ENCODE measurements around the gene MREG.

MREG gene

DNA sequence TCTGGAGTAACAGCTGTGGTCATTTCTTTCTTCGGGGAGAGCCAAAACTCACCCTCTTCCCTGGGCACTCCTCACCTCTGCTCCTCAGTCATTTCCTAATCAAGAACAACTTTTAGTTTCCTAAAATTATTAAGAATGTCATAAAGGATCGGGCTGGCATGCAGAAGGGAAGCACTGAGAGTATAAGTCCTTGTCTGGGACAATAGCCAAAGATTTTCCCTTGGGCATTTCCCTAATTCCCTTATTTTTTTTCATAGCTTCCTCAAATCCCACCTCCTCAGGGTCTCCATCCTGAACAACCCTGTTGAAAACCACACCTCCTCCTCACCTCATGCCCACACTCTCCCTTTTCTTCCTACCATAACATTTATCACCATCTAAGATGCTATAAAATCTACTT lies 115.0 kb downstream of the MREG start:
- TF ChIP-seq, protein P1, sequence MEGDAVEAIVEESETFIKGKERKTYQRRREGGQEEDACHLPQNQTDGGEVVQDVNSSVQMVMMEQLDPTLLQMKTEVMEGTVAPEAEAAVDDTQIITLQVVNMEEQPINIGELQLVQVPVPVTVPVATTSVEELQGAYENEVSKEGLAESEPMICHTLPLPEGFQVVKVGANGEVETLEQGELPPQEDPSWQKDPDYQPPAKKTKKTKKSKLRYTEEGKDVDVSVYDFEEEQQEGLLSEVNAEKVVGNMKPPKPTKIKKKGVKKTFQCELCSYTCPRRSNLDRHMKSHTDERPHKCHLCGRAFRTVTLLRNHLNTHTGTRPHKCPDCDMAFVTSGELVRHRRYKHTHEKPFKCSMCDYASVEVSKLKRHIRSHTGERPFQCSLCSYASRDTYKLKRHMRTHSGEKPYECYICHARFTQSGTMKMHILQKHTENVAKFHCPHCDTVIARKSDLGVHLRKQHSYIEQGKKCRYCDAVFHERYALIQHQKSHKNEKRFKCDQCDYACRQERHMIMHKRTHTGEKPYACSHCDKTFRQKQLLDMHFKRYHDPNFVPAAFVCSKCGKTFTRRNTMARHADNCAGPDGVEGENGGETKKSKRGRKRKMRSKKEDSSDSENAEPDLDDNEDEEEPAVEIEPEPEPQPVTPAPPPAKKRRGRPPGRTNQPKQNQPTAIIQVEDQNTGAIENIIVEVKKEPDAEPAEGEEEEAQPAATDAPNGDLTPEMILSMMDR (IDR thresholded peaks at IDR 0.05; ENCODE audit: extremely low read depth, missing control alignments), result no peak
- DNase-seq (ENCODE audit: low spot score), result no peak

DNA sequence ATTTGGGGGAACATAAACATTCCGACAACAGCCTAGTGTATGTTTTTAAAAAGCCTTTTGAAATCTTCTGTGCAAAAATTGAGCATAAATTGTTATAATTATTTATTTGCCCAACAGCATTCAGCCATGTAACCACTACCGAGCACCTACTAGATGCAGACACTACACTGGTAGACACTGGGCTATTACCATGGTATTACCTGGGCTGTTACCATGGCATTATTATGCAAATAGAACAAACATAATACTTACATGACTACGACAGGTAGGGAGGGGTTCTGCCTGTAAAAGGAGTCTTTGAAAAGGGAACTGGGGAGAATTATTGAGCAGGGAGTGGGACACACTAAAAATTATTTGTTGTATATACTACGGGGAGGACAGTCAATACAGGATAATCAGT lies 116.4 kb downstream of the MREG start:
- TF ChIP-seq, protein P1 (IDR thresholded peaks at IDR 0.05; ENCODE audit: extremely low read depth, missing control alignments), result no peak
- no peak for DNase-seq (ENCODE audit: low spot score)

DNA sequence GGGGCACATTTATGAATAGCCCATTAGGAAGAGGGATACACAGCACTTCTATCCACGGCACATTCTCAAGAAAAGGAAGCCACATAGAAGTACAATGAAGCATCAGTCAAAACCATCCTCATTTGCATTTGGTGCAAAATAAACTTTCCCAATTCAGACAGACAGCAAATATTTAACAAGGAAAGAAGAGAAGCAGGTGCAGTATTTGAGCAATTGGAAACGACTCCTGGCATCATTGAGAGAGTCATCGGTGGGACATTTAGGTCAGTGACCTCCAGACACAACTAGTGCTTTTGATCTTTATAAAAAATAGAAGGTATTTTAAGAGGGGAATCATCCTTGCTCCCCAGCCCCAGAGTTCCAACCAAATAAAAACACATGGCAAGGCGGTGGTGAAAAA lies 118.0 kb downstream of the MREG start:
- no peak for DNase-seq (ENCODE audit: low spot score)
- TF ChIP-seq, protein P1 (IDR thresholded peaks at IDR 0.05; ENCODE audit: extremely low read depth, missing control alignments), result no peak
